Smooth muscle cell (in vitro differentiated cells): Measurements from ENCODE around the gene IL11. TPM values are rescaled to one million over a fixed set of nuclear protein-coding genes. Genes with fewer than 3 reads are reported as not detected.

ENCODE experiments used
- DNase-seq: peaks from one replicate; lab custom pipeline; 2025; ENCODE audit not compliant: unreplicated experiment; lab: John Stamatoyannopoulos, UW
- H2AFZ ChIP-seq: fragments of 200-600 bp; sonication (generic); 2 replicates; pipeline ENCODE4 v1.6.0; 2016; ENCODE audit warnings: antibody characterized with exemption, low read depth, mild to moderate bottlenecking
- H3F3A ChIP-seq: fragments of 200-600 bp; sonication (generic); 2 replicates; pipeline ENCODE4 v1.6.0; 2017; ENCODE audit warnings: antibody characterized with exemption, low read depth
- H3K27ac ChIP-seq: fragments of 200-600 bp; sonication (generic); 2 replicates; pipeline ENCODE4 v1.5.1; 2016; ENCODE audit warnings: low read depth, mild to moderate bottlenecking
- H3K27me3 ChIP-seq: fragments of 200-600 bp; sonication (generic); 2 replicates; pipeline ENCODE4 v1.6.1; 2016; ENCODE audit warnings: low read depth, mild to moderate bottlenecking
- H3K36me3 ChIP-seq: fragments of 200-600 bp; sonication (generic); 2 replicates; pipeline ENCODE4 v1.5.1; 2016; ENCODE audit warnings: low read depth
- H3K4me1 ChIP-seq: fragments of 200-600 bp; sonication (generic); 2 replicates; pipeline ENCODE4 v1.5.1; 2016; ENCODE audit warnings: low read depth
- H3K4me2 ChIP-seq: fragments of 200-600 bp; sonication (generic); 2 replicates; pipeline ENCODE4 v1.6.0; 2016; ENCODE audit warnings: mild to moderate bottlenecking
- H3K4me3 ChIP-seq: fragments of 200-600 bp; sonication (generic); 2 replicates; pipeline ENCODE4 v1.5.1; 2016; ENCODE audit warnings: mild to moderate bottlenecking
- H3K79me2 ChIP-seq: fragments of 200-600 bp; sonication (generic); 2 replicates; pipeline ENCODE4 v1.6.0; 2016; ENCODE audit warnings: low read depth, mild to moderate bottlenecking
- H3K9ac ChIP-seq: fragments of 200-600 bp; sonication (generic); 2 replicates; pipeline ENCODE4 v1.6.0; 2016; ENCODE audit warnings: low read depth
- H3K9me3 ChIP-seq: fragments of 200-600 bp; sonication (generic); replicated peaks from 2 replicates; pipeline ENCODE4 v1.5.1; 2016; ENCODE audit warnings: low read depth
- H4K20me1 ChIP-seq: fragments of 200-600 bp; sonication (generic); 2 replicates; pipeline ENCODE4 v1.6.0; 2016; ENCODE audit warnings: low read depth
- WGBS: methylation state at CpG from one replicate; pipeline ENCODE4 v1.1.7; 2016; ENCODE audit warnings: low lambda C conversion rate; 5-methylcytosine and 5-hydroxymethylcytosine counted together
- polyA plus RNA-seq: library from polyadenylated mRNA; unstranded; fragments of >200 nt; fragmentation: Nextera tagmentation; extraction: Ambion mirVana; gene quantifications from 2 replicates; pipeline ENCODE4 v1.2.1, GENCODE V29; 2016
- total RNA-seq: library from RNA; depleted of rRNA; stranded (reverse); fragments of >200 nt; gene quantifications from 2 replicates; pipeline ENCODE4 v1.2.3, GENCODE V29; 2014
- TF ChIP-seq, protein P1 (sequence below): fragments of 200-600 bp; sonication (generic); IDR thresholded peaks from 2 replicates; pipeline ENCODE4 v1.5.1; 2017; ENCODE audit warnings: borderline replicate concordance, mild to moderate bottlenecking, antibody characterized with exemption; ENCODE audit not compliant: insufficient read depth, poor library complexity, severe bottlenecking

The IL11 gene
- total and polyA plus RNA-seq, 2 experiments from 2014 or later = 40.1 to 66.4 TPM

DNA sequence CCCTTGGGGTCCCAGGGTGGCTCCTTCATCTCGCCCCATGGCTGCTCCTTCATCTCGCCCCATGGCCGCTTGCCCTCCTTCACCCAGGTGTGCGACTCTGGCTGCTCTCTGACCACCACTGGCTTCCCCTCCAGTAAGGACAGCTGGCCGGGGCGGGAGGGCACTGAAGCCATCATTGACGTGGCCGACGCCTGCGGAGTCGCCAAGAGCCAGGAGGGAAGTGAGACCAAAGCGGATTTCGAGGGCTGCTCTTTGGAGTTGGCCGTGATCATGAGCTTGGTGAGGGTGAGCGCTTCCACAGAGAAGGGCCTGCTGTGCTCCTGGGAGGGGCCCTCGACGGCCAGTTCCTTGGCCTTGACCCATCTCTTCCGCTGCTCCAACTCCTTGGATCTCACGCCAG lies 11.8 kb downstream of the IL11 start:
- Histone ChIP-seq H3K9me3 (no peaks in the 10 kb centered on the region), H3K27me3 (peaks cover 5% of the 10 kb centered on the region)

DNA sequence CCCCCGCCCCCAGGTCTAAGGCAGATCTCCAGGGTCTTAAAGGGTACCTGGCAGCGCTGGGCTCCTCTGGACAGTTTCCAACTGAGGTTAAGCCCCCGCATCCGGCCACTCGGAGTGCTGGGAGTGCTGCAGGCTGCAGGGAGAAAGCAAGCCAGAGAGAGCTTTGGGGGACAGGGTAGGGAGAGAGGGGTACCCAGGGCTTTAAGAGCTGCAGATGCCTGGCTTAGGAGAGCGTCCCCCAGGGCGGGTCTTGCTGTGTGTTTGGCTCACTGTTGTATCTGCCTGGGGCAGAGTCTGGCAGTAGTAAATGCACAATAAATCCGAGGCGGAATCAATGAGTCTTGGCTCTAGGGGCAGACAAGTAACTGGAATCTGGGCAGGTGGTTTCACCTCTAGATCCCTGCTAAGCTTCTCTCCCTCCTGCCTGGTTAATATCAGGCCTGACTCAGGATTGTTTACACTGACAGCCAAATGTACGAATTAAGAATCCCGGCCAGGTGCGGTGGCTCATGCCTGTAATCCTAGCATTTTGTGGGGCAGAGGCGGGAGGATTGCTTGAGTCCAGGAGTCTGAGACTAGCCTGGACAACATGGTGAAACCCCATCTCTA lies 14.9 kb downstream of the IL11 start:
- no peak overlapping the region for H2AFZ ChIP-seq
- H3F3A ChIP-seq = no peaks in the 10 kb centered on the region
- no peaks in the 10 kb centered on the region for H3K79me2 ChIP-seq
- H3K27me3 ChIP-seq = peaks cover 20% of the 10 kb centered on the region
- TF ChIP-seq, protein P1, sequence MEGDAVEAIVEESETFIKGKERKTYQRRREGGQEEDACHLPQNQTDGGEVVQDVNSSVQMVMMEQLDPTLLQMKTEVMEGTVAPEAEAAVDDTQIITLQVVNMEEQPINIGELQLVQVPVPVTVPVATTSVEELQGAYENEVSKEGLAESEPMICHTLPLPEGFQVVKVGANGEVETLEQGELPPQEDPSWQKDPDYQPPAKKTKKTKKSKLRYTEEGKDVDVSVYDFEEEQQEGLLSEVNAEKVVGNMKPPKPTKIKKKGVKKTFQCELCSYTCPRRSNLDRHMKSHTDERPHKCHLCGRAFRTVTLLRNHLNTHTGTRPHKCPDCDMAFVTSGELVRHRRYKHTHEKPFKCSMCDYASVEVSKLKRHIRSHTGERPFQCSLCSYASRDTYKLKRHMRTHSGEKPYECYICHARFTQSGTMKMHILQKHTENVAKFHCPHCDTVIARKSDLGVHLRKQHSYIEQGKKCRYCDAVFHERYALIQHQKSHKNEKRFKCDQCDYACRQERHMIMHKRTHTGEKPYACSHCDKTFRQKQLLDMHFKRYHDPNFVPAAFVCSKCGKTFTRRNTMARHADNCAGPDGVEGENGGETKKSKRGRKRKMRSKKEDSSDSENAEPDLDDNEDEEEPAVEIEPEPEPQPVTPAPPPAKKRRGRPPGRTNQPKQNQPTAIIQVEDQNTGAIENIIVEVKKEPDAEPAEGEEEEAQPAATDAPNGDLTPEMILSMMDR = no peak
- no peak overlapping the region for H3K4me3 ChIP-seq
- H3K9ac ChIP-seq = no peak overlapping the region
- H3K27ac ChIP-seq = no peak overlapping the region
- H3K36me3 ChIP-seq = no peaks in the 10 kb centered on the region
- no peaks in the 10 kb centered on the region for H3K4me1 ChIP-seq
- no peaks in the 10 kb centered on the region for H4K20me1 ChIP-seq
- no peak for DNase-seq
- H3K4me2 ChIP-seq = no peak overlapping the region
- WGBS = 40% methylated on average over 13 of the region's 13 CpGs
- H3K9me3 ChIP-seq = no peaks in the 10 kb centered on the region

More for the DNA sequence above, 11.8 kb downstream of the IL11 start:
- DNase-seq = no peak
- H4K20me1 ChIP-seq = no peaks in the 10 kb centered on the region
- H3K79me2 ChIP-seq = no peaks in the 10 kb centered on the region
- no peak overlapping the region for H3K4me3 ChIP-seq
- peaks cover 6% of the 10 kb centered on the region for H3K4me1 ChIP-seq
- H3F3A ChIP-seq = no peaks in the 10 kb centered on the region
- H3K36me3 ChIP-seq = no peaks in the 10 kb centered on the region
- TF ChIP-seq, protein P1 = no peak
- H2AFZ ChIP-seq = no peak overlapping the region
- no peak overlapping the region for H3K4me2 ChIP-seq
- WGBS = 92% methylated on average over 16 of the region's 19 CpGs
- H3K27ac ChIP-seq = no peak overlapping the region
- H3K9ac ChIP-seq = no peak overlapping the region

DNA sequence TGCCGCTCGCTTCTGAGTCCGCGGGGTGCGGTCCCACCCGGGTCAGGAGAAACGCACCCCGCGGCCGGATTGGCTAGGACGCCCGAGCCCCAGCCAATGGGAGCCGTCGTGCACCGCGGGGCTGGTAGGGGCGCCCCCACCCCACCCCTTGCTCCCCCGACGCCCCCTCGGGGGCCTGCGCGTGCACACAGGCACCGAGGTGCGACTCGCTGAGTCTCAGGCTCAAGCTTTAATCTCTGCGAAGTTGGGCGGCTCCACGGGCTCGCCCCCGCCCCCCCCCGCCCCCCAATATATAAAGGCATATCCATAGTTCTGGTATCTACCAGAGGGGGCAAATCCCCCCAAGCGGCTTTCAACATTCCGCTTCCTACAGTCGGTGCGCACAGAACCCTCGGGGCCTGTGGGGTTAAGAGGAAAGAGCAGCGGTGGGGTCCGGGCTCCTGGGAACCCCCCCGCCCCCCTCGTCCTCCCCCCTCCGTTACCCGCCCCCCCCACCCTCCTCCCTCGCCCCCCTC lies 15.5 kb downstream of the IL11 start, which contains the start of gene COX6B2:
Gene COX6B2 (minus strand): TSS at position 22 of the 515 bp plus-strand sequence. CDS start 198 bp downstream, outside the sequence.
- H3K27ac ChIP-seq = no peak within 1 kb of the TSS
- 3% methylated on average over 12 of the region's 43 CpGs for WGBS
- peak within 1 kb of the TSS; percentile 56 for H3K4me3 ChIP-seq
- DNase-seq = no peak
- no peaks in the 10 kb centered on the region for H3K9me3 ChIP-seq
- peaks cover 20% of the 10 kb centered on the region for H3K27me3 ChIP-seq
- no peaks in the 10 kb centered on the region for H3K4me1 ChIP-seq
- H3K79me2 ChIP-seq = no peaks in the 10 kb centered on the region
- H3K36me3 ChIP-seq = no peaks in the 10 kb centered on the region
- H2AFZ ChIP-seq = no peak within 1 kb of the TSS
- no peaks in the 10 kb centered on the region for H4K20me1 ChIP-seq
- peak within 1 kb of the TSS; percentile 91 for H3K4me2 ChIP-seq
- no peak within 1 kb of the TSS for H3K9ac ChIP-seq
- H3F3A ChIP-seq = no peaks in the 10 kb centered on the region
- TF ChIP-seq, protein P1 = no peak
